Testis (tissue), 2 donors: ENCODE measurements around the gene SP3.

ENCODE experiments used
- POLR2A ChIP-seq: fragments of 450-650 bp; IDR thresholded peaks from one replicate; pipeline ENCODE4 v1.6.1; 2017; ENCODE audit warnings: antibody characterized with exemption, mild to moderate bottlenecking, moderate library complexity
- TF ChIP-seq, protein P1 (sequence below), 3 experiments: fragments of 450-650 bp in 2 of 3; fragments of 200-600 bp in 1 of 3; sonication (generic) in 1 of 3; IDR thresholded peaks; one replicate each; pipeline ENCODE4 v1.5.1; 2016 to 2019; ENCODE audit warnings: antibody characterized with exemption in 3 of 3, mild to moderate bottlenecking in 2 of 3, moderate library complexity in 1 of 3

DNA sequence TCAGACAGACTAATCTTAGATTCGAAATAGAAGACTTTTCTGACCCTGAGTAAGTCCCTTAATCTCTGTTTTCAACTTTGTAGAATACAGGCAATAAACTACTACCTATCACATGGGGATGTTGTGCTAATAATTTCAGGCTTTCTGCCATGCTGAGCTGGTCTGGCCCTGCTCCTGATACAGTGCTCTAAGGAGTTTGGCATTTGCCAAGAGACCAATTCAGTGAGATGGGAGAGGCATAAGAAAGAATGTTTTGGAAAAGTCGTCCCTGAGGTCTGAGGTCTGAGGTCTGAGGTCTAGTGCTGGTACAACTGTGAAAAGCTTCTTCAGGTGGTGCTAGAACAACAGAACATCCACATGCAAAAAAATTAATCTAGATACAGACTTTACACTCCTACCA lies 35.9 kb upstream of the SP3 start:
- TF ChIP-seq, protein P1, sequence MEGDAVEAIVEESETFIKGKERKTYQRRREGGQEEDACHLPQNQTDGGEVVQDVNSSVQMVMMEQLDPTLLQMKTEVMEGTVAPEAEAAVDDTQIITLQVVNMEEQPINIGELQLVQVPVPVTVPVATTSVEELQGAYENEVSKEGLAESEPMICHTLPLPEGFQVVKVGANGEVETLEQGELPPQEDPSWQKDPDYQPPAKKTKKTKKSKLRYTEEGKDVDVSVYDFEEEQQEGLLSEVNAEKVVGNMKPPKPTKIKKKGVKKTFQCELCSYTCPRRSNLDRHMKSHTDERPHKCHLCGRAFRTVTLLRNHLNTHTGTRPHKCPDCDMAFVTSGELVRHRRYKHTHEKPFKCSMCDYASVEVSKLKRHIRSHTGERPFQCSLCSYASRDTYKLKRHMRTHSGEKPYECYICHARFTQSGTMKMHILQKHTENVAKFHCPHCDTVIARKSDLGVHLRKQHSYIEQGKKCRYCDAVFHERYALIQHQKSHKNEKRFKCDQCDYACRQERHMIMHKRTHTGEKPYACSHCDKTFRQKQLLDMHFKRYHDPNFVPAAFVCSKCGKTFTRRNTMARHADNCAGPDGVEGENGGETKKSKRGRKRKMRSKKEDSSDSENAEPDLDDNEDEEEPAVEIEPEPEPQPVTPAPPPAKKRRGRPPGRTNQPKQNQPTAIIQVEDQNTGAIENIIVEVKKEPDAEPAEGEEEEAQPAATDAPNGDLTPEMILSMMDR (IDR thresholded peaks at IDR 0.05): no peak
- no peak for TF ChIP-seq POLR2A
